CD14-positive monocyte (primary cell): ENCODE measurements around the gene GOPC. TPM values are rescaled to one million over a fixed set of nuclear protein-coding genes. Genes with fewer than 3 reads are reported as not detected.

Experiments
- DNase-seq, 3 donors: peaks; one replicate each; pipeline ENCODE4 v3.0.0-alpha.2; 2011 to 2022
- H2AFZ ChIP-seq: 2 replicates; pipeline ENCODE4 v1.6.0; 2012; ENCODE audit warnings: mild to moderate bottlenecking, low read depth, low read length, inconsistent platforms; ENCODE audit not compliant: insufficient read depth, poor library complexity, severe bottlenecking
- H3K27ac ChIP-seq, 2 donors: 1 replicate in 1 of 2; 2 replicates in 1 of 2; pipeline ENCODE4 v1.5.1; 2012 to 2013; ENCODE audit warnings: low read length in 2 of 2, control low read depth in 1 of 2, inconsistent platforms in 1 of 2, low read depth in 1 of 2, mild to moderate bottlenecking in 1 of 2
- H3K27me3 ChIP-seq, 2 donors: one replicate each; pipeline versions ENCODE4 v1.6.0 to v1.6.1; 2011 to 2013; ENCODE audit warnings: low read length in 2 of 2; ENCODE audit not compliant: control insufficient read depth in 2 of 2, insufficient read depth in 2 of 2
- H3K36me3 ChIP-seq, 2 donors: replicated peaks in 1 of 2; 1 replicate in 1 of 2; 2 replicates in 1 of 2; pipeline versions ENCODE4 v1.5.1 to v1.6.1; 2012 to 2013; ENCODE audit warnings: low read length in 2 of 2, control low read depth in 1 of 2, inconsistent platforms in 1 of 2, mild to moderate bottlenecking in 1 of 2; ENCODE audit not compliant: insufficient read depth in 2 of 2, control insufficient read depth in 1 of 2
- H3K4me1 ChIP-seq, 2 donors: 1 replicate in 1 of 2; 2 replicates in 1 of 2; pipeline versions ENCODE4 v1.5.1 to v1.6.1; 2012 to 2013; ENCODE audit warnings: low read length in 2 of 2, control low read depth in 1 of 2, inconsistent platforms in 1 of 2, mild to moderate bottlenecking in 1 of 2, moderate library complexity in 1 of 2; ENCODE audit not compliant: insufficient read depth in 2 of 2, control insufficient read depth in 1 of 2
- H3K4me2 ChIP-seq: replicated peaks from 2 replicates; pipeline ENCODE3; 2012; ENCODE audit warnings: low read length, moderate library complexity, mild to moderate bottlenecking; ENCODE audit not compliant: poor library complexity, severe bottlenecking; ENCODE audit errors: extremely low read depth
- H3K4me3 ChIP-seq, 3 experiments: fragments of 200-600 bp in 1 of 3; sonication (generic) in 1 of 3; replicated peaks in 1 of 3; 1 replicate in 2 of 3; 2 replicates in 1 of 3; pipeline ENCODE4 v1.5.1; 2011 to 2013; ENCODE audit warnings: low read length in 3 of 3, mild to moderate bottlenecking in 3 of 3, control low read depth in 2 of 3, low read depth in 2 of 3, inconsistent platforms in 1 of 3, moderate library complexity in 1 of 3
- H3K79me2 ChIP-seq: 2 replicates; pipeline ENCODE4 v1.6.0; 2012; ENCODE audit warnings: mild to moderate bottlenecking, control low read depth, inconsistent platforms, low read length, moderate library complexity; ENCODE audit not compliant: insufficient read depth
- H3K9ac ChIP-seq: 2 replicates; pipeline ENCODE4 v1.6.0; 2017; ENCODE audit warnings: low read length, mild to moderate bottlenecking; ENCODE audit not compliant: insufficient read depth, poor library complexity, severe bottlenecking
- H3K9me3 ChIP-seq, 2 donors: replicated peaks in 1 of 2; 1 replicate in 1 of 2; 2 replicates in 1 of 2; pipeline versions ENCODE4 v1.5.1 to v1.6.1; 2012 to 2013; ENCODE audit warnings: low read length in 2 of 2, control low read depth in 1 of 2; ENCODE audit not compliant: control insufficient read depth in 1 of 2, insufficient read depth in 1 of 2
- H4K20me1 ChIP-seq: 2 replicates; pipeline ENCODE4 v1.6.0; 2012; ENCODE audit warnings: mild to moderate bottlenecking, low read length, control low read depth, moderate library complexity; ENCODE audit not compliant: insufficient read depth
- H3K27ac Mint-ChIP-seq, 7 donors: one replicate each; pipeline ENCODE4 v1.8.0; 2020; ENCODE audit warnings: mild to moderate bottlenecking in 7 of 7, mixed read lengths in 7 of 7, moderate library complexity in 6 of 7, inconsistent platforms in 2 of 7
- H3K27me3 Mint-ChIP-seq, 3 donors: one replicate each; pipeline ENCODE4 v1.8.0; 2021 to 2022; ENCODE audit warnings: low read depth in 3 of 3, mild to moderate bottlenecking in 3 of 3, mixed read lengths in 3 of 3, moderate library complexity in 3 of 3, inconsistent platforms in 1 of 3
- H3K36me3 Mint-ChIP-seq, 2 donors: one replicate each; pipeline ENCODE4 v1.8.0; 2020; ENCODE audit warnings: mixed read lengths in 2 of 2, inconsistent platforms in 1 of 2, mild to moderate bottlenecking in 1 of 2
- H3K4me1 Mint-ChIP-seq: one replicate; pipeline ENCODE4 v1.8.0; 2020; ENCODE audit warnings: mild to moderate bottlenecking, mixed read lengths
- H3K4me3 Mint-ChIP-seq, 2 donors: one replicate each; pipeline ENCODE4 v1.8.0; 2020; ENCODE audit warnings: mild to moderate bottlenecking in 2 of 2, mixed read lengths in 2 of 2, moderate library complexity in 1 of 2
- H3K9me3 Mint-ChIP-seq, 7 donors: one replicate each; pipeline ENCODE4 v1.8.0; 2020 to 2022; ENCODE audit warnings: mixed read lengths in 7 of 7, mild to moderate bottlenecking in 6 of 7, moderate library complexity in 6 of 7, inconsistent platforms in 2 of 7
- CTCF ChIP-seq: fragments of 200-600 bp; IDR thresholded peaks from one replicate; pipeline ENCODE4 v1.8.0; 2022; ENCODE audit warnings: antibody characterized with exemption, mild to moderate bottlenecking
- WGBS: methylation state at CpG from one replicate; pipeline ENCODE4 v1.1.5; 2013; ENCODE audit warnings: missing lambda C conversion rate; ENCODE audit not compliant: insufficient coverage; 5-methylcytosine and 5-hydroxymethylcytosine counted together
- intact Hi-C, 2 donors: fragments of 100-400 bp; cut with micrococcal nuclease; formaldehyde crosslinking; loops; one replicate each; pipeline versions ENCODE4 v1.15.0 to v1.15.1; 2023
- polyA plus RNA-seq, 3 donors: library from polyadenylated mRNA; depleted of rRNA in 1 of 3; unstranded in 2 of 3; stranded (reverse) in 1 of 3; fragments of 300-500 nt in 2 of 3; fragments of >200 nt in 1 of 3; fragmentation: Illumina TruSeq in 2 of 3; gene quantifications; 1 replicate in 2 of 3; 2 replicates in 1 of 3; pipeline ENCODE4 v1.2.3, GENCODE V29; 2012 to 2021

Gene GOPC
- polyA plus RNA-seq, 3 donors = 2.7 to 8.0 (median 5.2) TPM

GRCh38 chr6:117629119-117629660 lies 26.9 kb upstream of the GOPC start:
- no peak overlapping the region for H3K27ac ChIP-seq
- Mint-ChIP-seq H3K27ac (no peak overlapping the region), H3K9me3 (peaks cover 11 to 32% (median 18%) of the 10 kb centered on the region in 7 donors), H3K36me3 (no peaks in the 10 kb centered on the region), H3K4me1 (no peaks in the 10 kb centered on the region), H3K27me3 (peaks cover 0 to 3% (median 2%) of the 10 kb centered on the region in 3 donors), H3K4me3 (no peak overlapping the region)
- H3K4me3 ChIP-seq = no peak overlapping the region
- no peak for TF ChIP-seq CTCF
- no peak overlapping the region for H2AFZ ChIP-seq
- intact Hi-C loops = no loop called here
- H3K9me3 ChIP-seq = peaks cover 5 to 10% of the 10 kb centered on the region in 2 donors
- H3K36me3 ChIP-seq = no peaks in the 10 kb centered on the region
- no peak overlapping the region for H3K9ac ChIP-seq
- no peak overlapping the region for H3K4me2 ChIP-seq
- H3K27me3 ChIP-seq = no peaks in the 10 kb centered on the region
- no peak for DNase-seq
- H3K79me2 ChIP-seq = no peaks in the 10 kb centered on the region
- no peaks in the 10 kb centered on the region for H4K20me1 ChIP-seq
- no CpG with 5 or more reads among the region's 1 CpG for WGBS
- H3K4me1 ChIP-seq = no peaks in the 10 kb centered on the region

GRCh38 chr6:117627533-117627932 lies 25.2 kb upstream of the GOPC start:
- Mint-ChIP-seq H3K27me3 (peaks cover 0 to 3% (median 2%) of the 10 kb centered on the region in 3 donors), H3K9me3 (peaks cover 11 to 42% (median 25%) of the 10 kb centered on the region in 7 donors), H3K27ac (no peak overlapping the region), H3K4me3 (no peak overlapping the region), H3K4me1 (no peaks in the 10 kb centered on the region), H3K36me3 (no peaks in the 10 kb centered on the region)
- intact Hi-C loops = no loop called here
- Histone ChIP-seq H3K27ac (no peak overlapping the region), H3K4me1 (no peaks in the 10 kb centered on the region), H3K27me3 (no peaks in the 10 kb centered on the region), H3K4me2 (no peak overlapping the region), H4K20me1 (no peaks in the 10 kb centered on the region), H3K4me3 (no peak overlapping the region), H3K9me3 (peaks cover 15 to 16% of the 10 kb centered on the region in 2 donors), H3K36me3 (no peaks in the 10 kb centered on the region), H3K79me2 (no peaks in the 10 kb centered on the region), H3K9ac (no peak overlapping the region), H2AFZ (no peak overlapping the region)
- no peak for TF ChIP-seq CTCF
- no peak for DNase-seq
